ENCODE results near the gene CMTM5.

- TF ChIP-seq EZH2phosphoT487 (IDR thresholded peaks at IDR 0.05) = no peak
- no peak for TF ChIP-seq CTCF (IDR thresholded peaks at IDR 0.05)
- TF ChIP-seq EZH2 (IDR thresholded peaks at IDR 0.05) = no peak
Observed at GRCh38 chr14:23403139-23403438, 26.2 kb downstream of the CMTM5 start.
